Tibial artery (tissue), 4 donors: Measurements from ENCODE around the gene IFRD2.

Experiments
- DNase-seq, 2 donors: peaks; one replicate each; pipeline ENCODE4 v3.0.0-alpha.2; 2019
- H3K27ac ChIP-seq, 2 donors: fragments of 200-600 bp; sonication (generic) in 1 of 2; 1 replicate in 1 of 2; 2 replicates in 1 of 2; pipeline ENCODE4 v1.5.1; 2018 to 2019; ENCODE audit warnings: mild to moderate bottlenecking in 1 of 2
- H3K27me3 ChIP-seq, 2 donors: fragments of 200-600 bp; sonication (generic) in 1 of 2; one replicate each; pipeline versions ENCODE4 v1.5.1 to v1.6.0; 2016 to 2019
- H3K36me3 ChIP-seq, 3 donors: fragments of 200-600 bp; sonication (generic) in 2 of 3; one replicate each; pipeline ENCODE4 v1.5.1; 2016 to 2019; ENCODE audit warnings: mild to moderate bottlenecking in 2 of 3
- H3K4me1 ChIP-seq, 4 donors: fragments of 200-600 bp; sonication (generic) in 2 of 4; 1 replicate in 3 of 4; 2 replicates in 1 of 4; pipeline ENCODE4 v1.5.1; 2016 to 2019
- H3K4me3 ChIP-seq, 2 donors: fragments of 200-600 bp; sonication (generic) in 1 of 2; 1 replicate in 1 of 2; 2 replicates in 1 of 2; pipeline ENCODE4 v1.5.1; 2018 to 2019; ENCODE audit warnings: mild to moderate bottlenecking in 2 of 2
- H3K9me3 ChIP-seq, 3 donors: fragments of 200-600 bp; sonication (generic) in 1 of 3; one replicate each; pipeline ENCODE4 v1.5.1; 2016 to 2019
- CTCF ChIP-seq, 2 experiments: fragments of 200-600 bp in 1 of 2; fragments of 450-650 bp in 1 of 2; IDR thresholded peaks; one replicate each; pipeline ENCODE4 v1.5.1; 2017 to 2019; ENCODE audit warnings: antibody characterized with exemption in 2 of 2, mild to moderate bottlenecking in 1 of 2, moderate library complexity in 1 of 2
- intact Hi-C: fragments of 100-400 bp; cut with DNase I; formaldehyde crosslinking; loops from one replicate; pipeline ENCODE4 v1.15.0; 2023; ENCODE audit warnings: low total_unique reads

IFRD2 gene

GRCh38 chr3:50333744-50334328 lies 41.6 kb upstream of the IFRD2 start:
- Histone ChIP-seq H3K36me3 (peaks cover 23 to 34% (median 32%) of the 10 kb centered on the region in 3 donors), H3K4me3 (no peak overlapping the region), H3K9me3 (no peaks in the 10 kb centered on the region), H3K27ac (peak overlapping the region; percentile 98 to 99), H3K27me3 (no peaks in the 10 kb centered on the region), H3K4me1 (peaks cover 0 to 57% (median 39%) of the 10 kb centered on the region in 4 donors)
- TF ChIP-seq CTCF (IDR thresholded peaks at IDR 0.05), result no peak
- DNase-seq, result peak; percentile 59 to 88
- intact Hi-C loops, result no loop called here

- H3K9me3 ChIP-seq, result no peaks in the 10 kb centered on the region
- intact Hi-C loops, result no loop called here
- no peak for DNase-seq
- H3K27me3 ChIP-seq, result no peaks in the 10 kb centered on the region
- H3K4me1 ChIP-seq, result peaks cover 0 to 61% (median 45%) of the 10 kb centered on the region in 4 donors
- TF ChIP-seq CTCF (IDR thresholded peaks at IDR 0.05), result no peak
- H3K36me3 ChIP-seq, result peaks cover 23 to 36% (median 34%) of the 10 kb centered on the region in 3 donors
- no peak overlapping the region for H3K27ac ChIP-seq
- H3K4me3 ChIP-seq, result no peak overlapping the region
Measured at GRCh38 chr3:50331364-50331907, 39.2 kb upstream of the IFRD2 start.

GRCh38 chr3:50330330-50330729 lies 38.1 kb upstream of the IFRD2 start:
- no peak overlapping the region for H3K27ac ChIP-seq
- no peak overlapping the region for H3K4me3 ChIP-seq
- TF ChIP-seq CTCF (IDR thresholded peaks at IDR 0.05), result no peak
- peaks cover 0 to 50% (median 38%) of the 10 kb centered on the region in 4 donors for H3K4me1 ChIP-seq
- H3K27me3 ChIP-seq, result no peaks in the 10 kb centered on the region
- peaks cover 30 to 47% (median 44%) of the 10 kb centered on the region in 3 donors for H3K36me3 ChIP-seq
- intact Hi-C loops, result no loop called here
- DNase-seq, result no peak
- no peaks in the 10 kb centered on the region for H3K9me3 ChIP-seq

- H3K4me1 ChIP-seq, result peaks cover 0 to 32% (median 20%) of the 10 kb centered on the region in 4 donors
- intact Hi-C loops, result no loop called here
- H3K36me3 ChIP-seq, result peaks cover 30 to 56% (median 49%) of the 10 kb centered on the region in 3 donors
Measured at GRCh38 chr3:50327943-50328691, 35.9 kb upstream of the IFRD2 start, which contains the start of gene TUSC2. TSS of gene TUSC2 (minus strand) at chr3:50328223. CDS start at chr3:50328099, 124 bp downstream.

GRCh38 chr3:50327129-50327528 lies 34.9 kb upstream of the IFRD2 start:
- no peaks in the 10 kb centered on the region for H3K27me3 ChIP-seq
- TF ChIP-seq CTCF (IDR thresholded peaks at IDR 0.05), result no peak
- peaks cover 0 to 38% (median 21%) of the 10 kb centered on the region in 4 donors for H3K4me1 ChIP-seq
- intact Hi-C loops, result no loop called here
- peaks cover 30 to 53% (median 46%) of the 10 kb centered on the region in 3 donors for H3K36me3 ChIP-seq
- H3K9me3 ChIP-seq, result no peaks in the 10 kb centered on the region
- DNase-seq, result no peak
- H3K4me3 ChIP-seq, result peak overlapping the region; percentile 92 to 100
- H3K27ac ChIP-seq, result peak overlapping the region; percentile 88 to 95

More at GRCh38 chr3:50327943-50328691, 35.9 kb upstream of the IFRD2 start, which contains the start of gene TUSC2:
- DNase-seq, result peak; percentile 98 to 99
- no peak for TF ChIP-seq CTCF (IDR thresholded peaks at IDR 0.05)
- H3K9me3 ChIP-seq, result no peaks in the 10 kb centered on the region
- H3K4me3 ChIP-seq, result peak within 1 kb of the TSS; percentile 92 to 100
- H3K27me3 ChIP-seq, result no peaks in the 10 kb centered on the region
- peak within 1 kb of the TSS; percentile 88 to 95 for H3K27ac ChIP-seq
